Thymus (tissue), 11 donors: ENCODE results near the gene PPP3R1. TPM values are rescaled to one million over a fixed set of nuclear protein-coding genes. Genes with fewer than 3 reads are reported as not detected.

Experiments
- DNase-seq, 9 donors: peaks; one replicate each; pipeline ENCODE4 v3.0.0-alpha.2; 2013; ENCODE audit warnings: low spot score in 9 of 9, low read depth in 6 of 9, missing footprints in 1 of 9
- H3K27ac ChIP-seq, 2 donors: one replicate each; pipeline ENCODE4 v1.5.1; 2013; ENCODE audit warnings: control low read depth in 1 of 2, low read depth in 1 of 2, low read length in 1 of 2, mild to moderate bottlenecking in 1 of 2, moderate library complexity in 1 of 2
- H3K27me3 ChIP-seq, 2 donors: one replicate each; pipeline ENCODE4 v1.5.1; 2013; ENCODE audit warnings: low read length in 1 of 2; ENCODE audit not compliant: control insufficient read depth in 2 of 2, insufficient read depth in 1 of 2
- H3K36me3 ChIP-seq, 2 donors: one replicate each; pipeline ENCODE4 v1.5.1; 2013; ENCODE audit warnings: low read length in 1 of 2, mild to moderate bottlenecking in 1 of 2, moderate library complexity in 1 of 2; ENCODE audit not compliant: control insufficient read depth in 2 of 2, insufficient read depth in 2 of 2
- H3K4me1 ChIP-seq, 2 donors: one replicate each; pipeline ENCODE4 v1.5.1; 2013; ENCODE audit warnings: low read length in 2 of 2; ENCODE audit not compliant: control insufficient read depth in 2 of 2, insufficient read depth in 2 of 2
- H3K4me3 ChIP-seq, 2 donors: one replicate each; pipeline ENCODE4 v1.5.1; 2013; ENCODE audit warnings: low read length in 2 of 2, control low read depth in 1 of 2, mild to moderate bottlenecking in 1 of 2
- H3K9me3 ChIP-seq, 2 donors: one replicate each; pipeline ENCODE4 v1.5.1; 2013; ENCODE audit warnings: low read length in 1 of 2, mild to moderate bottlenecking in 1 of 2; ENCODE audit not compliant: control insufficient read depth in 2 of 2, insufficient read depth in 1 of 2
- WGBS: extraction: QIAGEN DNeasy Blood & Tissue Kit; methylation state at CpG from one replicate; pipeline ENCODE4 v1.1.7; 2013; 5-methylcytosine and 5-hydroxymethylcytosine counted together
- polyA plus RNA-seq: library from polyadenylated mRNA; stranded (reverse); fragments of 200-250 nt; gene quantifications from one replicate; pipeline ENCODE4 v1.2.3, GENCODE V29; 2013
- total RNA-seq: library from RNA; stranded (reverse); fragments of 120-200 nt; gene quantifications from one replicate; pipeline ENCODE4 v1.2.4, GENCODE V29; 2013
- donor health status: healthy.

Gene PPP3R1
- total and polyA plus RNA-seq, 2 donors, result 14.6 to 37.3 TPM

DNA sequence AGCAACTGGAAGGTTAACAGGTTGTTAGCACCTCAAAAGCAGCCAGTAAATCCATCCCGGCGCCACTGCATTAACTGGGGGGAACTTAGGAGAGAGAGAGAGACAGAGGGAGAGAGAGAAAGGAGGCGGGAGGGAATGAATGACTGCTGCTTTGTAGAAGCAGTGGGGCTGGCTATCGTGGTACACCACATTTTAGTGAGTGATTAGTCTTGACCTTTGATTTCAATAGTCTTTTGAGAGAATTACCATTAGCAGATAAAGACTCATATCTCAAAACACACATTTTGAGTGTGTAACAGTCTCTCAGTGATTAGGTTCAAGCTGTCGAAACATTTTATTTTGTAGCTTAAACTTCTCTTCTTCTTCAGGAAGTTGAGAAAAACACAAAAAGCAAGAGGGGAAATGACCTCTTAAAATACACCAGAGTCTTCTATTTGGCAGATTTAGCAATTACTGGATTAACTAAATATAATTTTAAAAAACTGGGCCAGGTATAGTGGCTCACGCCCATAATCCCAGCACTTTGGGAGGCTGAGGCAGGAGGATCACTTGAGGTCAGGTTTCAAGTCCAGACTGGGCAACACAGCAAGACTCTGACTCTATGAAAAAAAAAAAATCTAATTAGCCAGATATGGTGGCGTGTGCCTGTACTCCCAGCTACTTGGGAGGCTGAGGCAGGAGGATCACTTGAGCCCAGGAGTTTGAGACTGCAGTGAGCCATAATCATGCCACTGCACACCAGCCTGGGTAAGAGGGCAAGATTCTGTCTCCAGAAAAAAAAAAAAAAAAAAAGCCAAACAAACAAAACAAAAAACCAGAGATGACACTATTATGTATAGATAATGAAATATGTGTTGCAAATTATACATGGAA is 116.6 kb downstream of the PPP3R1 start:
- Histone ChIP-seq H3K27ac (no peak overlapping the region), H3K27me3 (no peaks in the 10 kb centered on the region), H3K9me3 (no peaks in the 10 kb centered on the region), H3K4me3 (no peak overlapping the region), H3K4me1 (no peaks in the 10 kb centered on the region), H3K36me3 (peaks cover 3 to 6% of the 10 kb centered on the region in 2 donors)
- DNase-seq, result no peak
- 81% methylated on average over 7 of the region's 7 CpGs for WGBS

DNA sequence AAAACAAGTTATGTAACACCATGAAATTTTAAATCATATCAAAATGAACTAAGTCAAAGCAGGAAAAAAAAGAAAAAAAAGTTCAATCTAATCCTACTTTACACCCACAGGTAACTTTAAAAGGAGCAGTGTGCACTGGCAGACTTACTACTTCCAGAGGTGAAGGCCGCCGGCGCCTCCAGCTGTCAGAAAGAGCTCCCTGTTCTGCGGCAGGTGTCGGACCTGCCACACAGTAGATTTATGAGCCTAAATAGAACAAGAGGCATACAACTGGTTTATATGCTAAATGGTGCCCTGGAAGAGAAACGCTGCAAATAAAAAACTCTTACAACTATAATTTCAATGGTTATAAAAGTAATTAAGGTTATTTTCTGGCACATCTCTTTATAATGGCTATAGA is 117.8 kb downstream of the PPP3R1 start:
- no peak for DNase-seq
- Histone ChIP-seq H3K27me3 (no peaks in the 10 kb centered on the region), H3K4me3 (no peak overlapping the region), H3K9me3 (no peaks in the 10 kb centered on the region), H3K36me3 (peaks cover 3 to 6% of the 10 kb centered on the region in 2 donors), H3K27ac (no peak overlapping the region), H3K4me1 (no peaks in the 10 kb centered on the region)
- 92% methylated on average over 6 of the region's 6 CpGs for WGBS

DNA sequence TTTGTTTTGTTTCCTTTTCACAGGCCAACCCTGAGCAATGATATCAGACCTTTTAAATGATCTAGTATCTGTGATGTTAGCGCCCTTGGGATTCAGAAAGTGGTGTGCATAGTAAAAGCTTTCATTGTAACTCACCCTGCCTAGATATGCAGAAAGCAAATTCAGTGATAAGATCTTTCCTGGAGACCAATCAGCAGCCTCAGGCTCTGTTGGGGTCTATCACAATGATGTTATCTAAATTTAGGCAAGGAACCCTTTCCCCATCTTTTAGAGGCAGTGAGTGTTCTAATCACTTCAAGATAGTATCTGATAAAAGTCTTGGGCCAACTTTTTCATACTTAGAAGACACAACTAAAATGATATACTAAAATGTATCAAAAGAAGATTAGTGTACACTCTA is 118.2 kb downstream of the PPP3R1 start:
- WGBS, result 96% methylated on average over 1 of the region's 1 CpG
- no peak overlapping the region for H3K27ac ChIP-seq
- H3K9me3 ChIP-seq, result no peaks in the 10 kb centered on the region
- DNase-seq, result no peak
- no peaks in the 10 kb centered on the region for H3K4me1 ChIP-seq
- no peak overlapping the region for H3K4me3 ChIP-seq
- H3K36me3 ChIP-seq, result peaks cover 2 to 6% of the 10 kb centered on the region in 2 donors
- no peaks in the 10 kb centered on the region for H3K27me3 ChIP-seq

Other genes starting within 250 kb of the PPP3R1 start
- gene C1D, start 189.5 kb downstream of the PPP3R1 start, total RNA-seq, result 29.8 TPM
- 30.7 TPM for gene C1D, start 189.5 kb downstream of the PPP3R1 start, polyA plus RNA-seq
- gene PNO1, start 94.6 kb downstream of the PPP3R1 start, total RNA-seq, result 13.9 TPM
- gene PNO1, start 94.6 kb downstream of the PPP3R1 start, polyA plus RNA-seq, result 12.2 TPM
- 3.8 TPM for gene CNRIP1, start 67.4 kb upstream of the PPP3R1 start, total RNA-seq
- 10.3 TPM for gene CNRIP1, start 67.4 kb upstream of the PPP3R1 start, polyA plus RNA-seq
- gene PLEK, start 112.8 kb upstream of the PPP3R1 start, total RNA-seq, result 41.3 TPM
- 35.3 TPM for gene PLEK, start 112.8 kb upstream of the PPP3R1 start, polyA plus RNA-seq
- gene FBXO48, start 214.8 kb upstream of the PPP3R1 start, total RNA-seq, result 0.66 TPM
- 1.4 TPM for gene FBXO48, start 214.8 kb upstream of the PPP3R1 start, polyA plus RNA-seq
- gene APLF, start 215.1 kb upstream of the PPP3R1 start, total RNA-seq, result 7.5 TPM
- 2.4 TPM for gene APLF, start 215.1 kb upstream of the PPP3R1 start, polyA plus RNA-seq